Neural progenitor cell (in vitro differentiated cells): ENCODE measurements around the gene SEMA3D.

ENCODE experiments used
- EZH2 ChIP-seq: fragments of 200-600 bp; sonication (generic); IDR thresholded peaks from 2 replicates; pipeline ENCODE4 v1.6.1; 2017; ENCODE audit warnings: antibody characterized with exemption, mild to moderate bottlenecking, moderate library complexity
- TF ChIP-seq, protein P1 (sequence below): fragments of 200-600 bp; sonication (generic); IDR thresholded peaks from 2 replicates; pipeline ENCODE4 v1.5.1; 2017; ENCODE audit warnings: antibody characterized with exemption, mild to moderate bottlenecking

DNA sequence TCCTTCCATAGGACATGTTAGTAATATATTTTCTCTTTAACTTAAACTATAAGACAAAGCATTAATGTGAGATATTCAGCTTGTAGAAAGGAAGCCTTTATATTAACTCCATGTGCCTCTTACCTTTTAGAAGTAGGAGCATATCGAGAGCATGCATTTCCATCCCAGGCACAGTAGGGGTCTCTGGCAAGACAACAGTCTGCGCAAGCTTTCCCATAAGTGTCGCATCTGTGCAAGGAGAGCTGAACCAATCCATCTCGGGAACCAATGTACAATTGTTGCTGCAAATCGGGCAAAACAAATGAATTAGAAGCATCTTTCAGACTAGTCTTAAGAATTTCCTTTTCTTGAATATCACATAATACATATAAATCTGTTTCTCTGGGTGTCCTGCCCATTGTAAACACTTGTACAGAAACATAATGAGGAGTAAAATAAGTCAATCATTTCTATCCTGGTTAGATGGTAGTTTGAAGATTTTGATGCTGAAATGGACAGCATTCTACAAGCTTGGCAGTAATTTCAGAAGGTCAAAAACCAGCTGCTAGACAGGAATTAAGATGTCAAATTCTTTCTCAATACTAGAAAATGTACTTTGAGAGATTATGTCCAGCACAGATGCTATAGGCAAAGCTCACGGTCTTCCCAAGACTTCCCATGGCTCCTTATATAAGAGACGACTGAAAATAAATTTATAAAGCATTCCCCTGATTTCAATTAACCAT, 171.8 kb downstream of the SEMA3D start:
- TF ChIP-seq, protein P1, sequence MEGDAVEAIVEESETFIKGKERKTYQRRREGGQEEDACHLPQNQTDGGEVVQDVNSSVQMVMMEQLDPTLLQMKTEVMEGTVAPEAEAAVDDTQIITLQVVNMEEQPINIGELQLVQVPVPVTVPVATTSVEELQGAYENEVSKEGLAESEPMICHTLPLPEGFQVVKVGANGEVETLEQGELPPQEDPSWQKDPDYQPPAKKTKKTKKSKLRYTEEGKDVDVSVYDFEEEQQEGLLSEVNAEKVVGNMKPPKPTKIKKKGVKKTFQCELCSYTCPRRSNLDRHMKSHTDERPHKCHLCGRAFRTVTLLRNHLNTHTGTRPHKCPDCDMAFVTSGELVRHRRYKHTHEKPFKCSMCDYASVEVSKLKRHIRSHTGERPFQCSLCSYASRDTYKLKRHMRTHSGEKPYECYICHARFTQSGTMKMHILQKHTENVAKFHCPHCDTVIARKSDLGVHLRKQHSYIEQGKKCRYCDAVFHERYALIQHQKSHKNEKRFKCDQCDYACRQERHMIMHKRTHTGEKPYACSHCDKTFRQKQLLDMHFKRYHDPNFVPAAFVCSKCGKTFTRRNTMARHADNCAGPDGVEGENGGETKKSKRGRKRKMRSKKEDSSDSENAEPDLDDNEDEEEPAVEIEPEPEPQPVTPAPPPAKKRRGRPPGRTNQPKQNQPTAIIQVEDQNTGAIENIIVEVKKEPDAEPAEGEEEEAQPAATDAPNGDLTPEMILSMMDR: peak; percentile 23
- TF ChIP-seq EZH2: no peak
